PC-9 (cell line): ENCODE data around the gene TRAF3IP1. TPM values are rescaled to one million over a fixed set of nuclear protein-coding genes. Genes with fewer than 3 reads are reported as not detected.

Experiments used
- BruUV-seq: library from RNA; stranded (reverse); fragments of 400-500 nt; replicated peaks from 2 replicates; lab custom pipeline; 2021; lab: Mats Ljungman, UMichigan
- CTCF ChIA-PET: fragments of 300-600 bp; sonication (Branson Sonifier 250); formaldehyde crosslinking; loops from one replicate; lab custom pipeline; 2022; ENCODE audit warnings: antibody characterized with exemption; lab: Charles Lee
- POLR2A ChIA-PET: fragments of 300-600 bp; sonication (Branson Sonifier 250); formaldehyde crosslinking; loops from one replicate; lab custom pipeline; 2022; ENCODE audit warnings: antibody characterized with exemption; ENCODE audit not compliant: unreplicated experiment; lab: Charles Lee
- DNase-seq, 2 experiments: peaks; one replicate each; pipeline versions ENCODE4 v3.0.0 to v3.0.0-alpha.2; 2015 to 2022; ENCODE audit warnings: mixed read lengths in 1 of 2
- H2AFZ ChIP-seq: fragments of 200-600 bp; sonication (generic); 2 replicates; pipeline ENCODE4 v1.8.1; 2017; ENCODE audit warnings: antibody characterized with exemption
- H3F3A ChIP-seq: fragments of 200-600 bp; sonication (generic); 2 replicates; pipeline ENCODE4 v1.8.1; 2017; ENCODE audit warnings: antibody characterized with exemption, mild to moderate bottlenecking, low read depth; ENCODE audit not compliant: insufficient read depth
- H3K27ac ChIP-seq: fragments of 200-600 bp; sonication (generic); 2 replicates; pipeline ENCODE4 v1.6.1; 2016; ENCODE audit warnings: mixed run types
- H3K27me3 ChIP-seq: fragments of 200-600 bp; sonication (generic); 2 replicates; pipeline ENCODE4 v1.6.1; 2016; ENCODE audit warnings: low read depth, mixed run types; ENCODE audit not compliant: insufficient read depth
- H3K36me3 ChIP-seq: fragments of 200-600 bp; sonication (generic); 2 replicates; pipeline ENCODE4 v1.6.1; 2016; ENCODE audit warnings: low read depth, mixed run types
- H3K4me1 ChIP-seq: fragments of 200-600 bp; sonication (generic); replicated peaks from 2 replicates; pipeline ENCODE4 v1.6.1; 2016; ENCODE audit warnings: mixed run types; ENCODE audit not compliant: insufficient read depth
- H3K4me2 ChIP-seq: fragments of 200-600 bp; sonication (generic); 2 replicates; pipeline ENCODE4 v1.6.1; 2017; ENCODE audit warnings: mixed run types
- H3K4me3 ChIP-seq: fragments of 200-600 bp; sonication (generic); 2 replicates; pipeline ENCODE4 v1.6.1; 2016; ENCODE audit warnings: mixed run types
- H3K79me2 ChIP-seq: fragments of 200-600 bp; sonication (generic); 2 replicates; pipeline ENCODE4 v1.6.1; 2017; ENCODE audit warnings: low read depth, mixed run types
- H3K9me2 ChIP-seq: fragments of 200-600 bp; sonication (generic); 2 replicates; pipeline ENCODE4 v1.8.1; 2017; ENCODE audit warnings: mild to moderate bottlenecking; ENCODE audit not compliant: insufficient read depth
- H3K9me3 ChIP-seq: fragments of 200-600 bp; sonication (generic); 2 replicates; pipeline ENCODE4 v1.8.1; 2016; ENCODE audit warnings: low read depth; ENCODE audit not compliant: insufficient read depth
- H4K20me1 ChIP-seq: fragments of 200-600 bp; sonication (generic); 2 replicates; pipeline ENCODE4 v1.8.1; 2017; ENCODE audit not compliant: insufficient read depth
- EZH2 ChIP-seq: fragments of 200-600 bp; sonication (generic); IDR thresholded peaks from 2 replicates; pipeline ENCODE4 v1.8.0; 2017; ENCODE audit warnings: antibody characterized with exemption, low read depth
- intact Hi-C: fragments of 100-400 bp; cut with micrococcal nuclease; formaldehyde crosslinking; loops from one replicate; pipeline ENCODE4 v1.10.0; 2022; ENCODE audit not compliant: unreplicated experiment
- total RNA-seq: library from RNA; stranded (reverse); gene quantifications from 2 replicates; pipeline ENCODE4 v1.2.3, GENCODE V29; 2021
- TF ChIP-seq, protein P1 (sequence below): fragments of 200-600 bp; sonication (generic); conservative IDR thresholded peaks from 2 replicates; pipeline ENCODE4 v1.6.1; 2017; ENCODE audit warnings: mixed run types, antibody characterized with exemption, mild to moderate bottlenecking, moderate library complexity

Gene TRAF3IP1
- total RNA-seq, 1 experiment from 2014 or later, result 51.7 TPM

DNA sequence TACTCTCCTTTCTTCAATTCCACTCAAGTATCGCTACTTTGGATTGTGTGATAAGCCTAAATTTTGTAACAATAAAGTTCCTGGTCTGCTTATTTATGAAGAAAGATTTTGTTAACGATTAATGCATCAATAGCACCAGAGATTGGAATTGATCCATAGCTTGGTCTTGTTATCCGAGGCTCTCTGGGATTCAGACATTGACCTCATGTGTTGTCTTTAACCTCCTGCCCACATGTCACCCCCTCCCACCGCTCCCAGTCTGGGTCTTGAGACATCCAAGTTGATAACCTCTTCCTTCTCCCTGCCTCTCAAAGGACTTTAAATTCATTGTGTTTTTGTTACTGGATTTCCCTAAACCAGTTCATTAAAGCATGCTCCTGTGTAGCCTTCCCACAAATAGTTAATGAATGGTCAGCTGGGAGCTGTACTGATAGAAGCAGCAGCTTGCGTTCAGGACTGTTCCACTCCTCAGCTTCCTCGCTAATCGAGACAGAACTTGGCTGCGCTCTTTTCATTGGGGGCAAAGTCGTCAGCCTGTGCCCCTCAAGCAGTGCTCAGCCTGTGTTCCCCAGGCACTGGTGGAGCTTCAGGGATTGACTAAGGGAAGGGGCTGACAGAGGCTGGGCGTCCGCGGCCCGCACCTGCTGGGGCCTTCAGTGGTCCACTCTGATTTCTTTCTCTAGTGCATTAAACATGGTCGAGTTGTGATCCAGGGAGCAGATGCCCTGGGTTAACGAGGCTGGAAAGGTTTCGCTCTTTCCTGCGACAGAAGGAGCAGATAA is 125.3 kb downstream of the TRAF3IP1 start:
- Histone ChIP-seq H3K27ac (no peak overlapping the region), H3K79me2 (peaks cover 16% of the 10 kb centered on the region), H2AFZ (no peak overlapping the region), H3K27me3 (no peaks in the 10 kb centered on the region), H3K4me2 (no peak overlapping the region), H3K4me1 (no peaks in the 10 kb centered on the region), H4K20me1 (peaks cover 46% of the 10 kb centered on the region), H3K9me2 (no peaks in the 10 kb centered on the region), H3K9me3 (no peaks in the 10 kb centered on the region), H3K36me3 (peaks cover 29% of the 10 kb centered on the region), H3K4me3 (no peak overlapping the region), H3F3A (no peaks in the 10 kb centered on the region)
- POLR2A ChIA-PET, result no interaction called here
- TF ChIP-seq, protein P1, sequence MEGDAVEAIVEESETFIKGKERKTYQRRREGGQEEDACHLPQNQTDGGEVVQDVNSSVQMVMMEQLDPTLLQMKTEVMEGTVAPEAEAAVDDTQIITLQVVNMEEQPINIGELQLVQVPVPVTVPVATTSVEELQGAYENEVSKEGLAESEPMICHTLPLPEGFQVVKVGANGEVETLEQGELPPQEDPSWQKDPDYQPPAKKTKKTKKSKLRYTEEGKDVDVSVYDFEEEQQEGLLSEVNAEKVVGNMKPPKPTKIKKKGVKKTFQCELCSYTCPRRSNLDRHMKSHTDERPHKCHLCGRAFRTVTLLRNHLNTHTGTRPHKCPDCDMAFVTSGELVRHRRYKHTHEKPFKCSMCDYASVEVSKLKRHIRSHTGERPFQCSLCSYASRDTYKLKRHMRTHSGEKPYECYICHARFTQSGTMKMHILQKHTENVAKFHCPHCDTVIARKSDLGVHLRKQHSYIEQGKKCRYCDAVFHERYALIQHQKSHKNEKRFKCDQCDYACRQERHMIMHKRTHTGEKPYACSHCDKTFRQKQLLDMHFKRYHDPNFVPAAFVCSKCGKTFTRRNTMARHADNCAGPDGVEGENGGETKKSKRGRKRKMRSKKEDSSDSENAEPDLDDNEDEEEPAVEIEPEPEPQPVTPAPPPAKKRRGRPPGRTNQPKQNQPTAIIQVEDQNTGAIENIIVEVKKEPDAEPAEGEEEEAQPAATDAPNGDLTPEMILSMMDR, result no peak
- no peak for TF ChIP-seq EZH2
- intact Hi-C loops, result no loop called here
- BruUV-seq, result no TSS peak
- CTCF ChIA-PET, result no interaction called here
- DNase-seq, result no peak

DNA sequence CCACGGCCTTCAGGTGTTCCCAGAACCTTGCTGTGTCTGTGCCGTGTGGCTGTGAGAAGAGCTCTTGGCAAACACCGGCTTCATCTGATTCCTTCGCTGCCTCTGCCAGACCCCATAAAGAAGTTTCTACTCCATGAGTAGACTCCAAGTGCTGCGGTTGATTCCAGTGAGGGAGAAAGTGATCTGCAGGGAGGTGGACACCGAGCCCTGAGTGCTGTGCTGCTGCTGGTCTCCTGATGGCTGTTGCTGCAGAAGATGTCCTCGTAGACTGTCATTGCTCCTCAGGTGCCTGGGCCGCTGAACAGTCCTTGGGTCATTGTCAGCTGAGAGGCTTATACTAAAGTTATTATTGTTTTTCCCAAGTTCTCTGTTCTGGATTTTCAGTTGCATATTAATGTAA is 126.1 kb downstream of the TRAF3IP1 start:
- H2AFZ ChIP-seq, result no peak overlapping the region
- DNase-seq, result no peak
- no peaks in the 10 kb centered on the region for H3F3A ChIP-seq
- H3K4me1 ChIP-seq, result no peaks in the 10 kb centered on the region
- peaks cover 29% of the 10 kb centered on the region for H3K36me3 ChIP-seq
- no peaks in the 10 kb centered on the region for H3K9me2 ChIP-seq
- ChIA-PET POLR2A (no interaction called here), CTCF (no interaction called here)
- intact Hi-C loops, result no loop called here
- no peaks in the 10 kb centered on the region for H3K9me3 ChIP-seq
- TF ChIP-seq, protein P1, result no peak
- TF ChIP-seq EZH2, result no peak
- H3K4me2 ChIP-seq, result no peak overlapping the region
- no TSS peak for BruUV-seq
- H3K27me3 ChIP-seq, result no peaks in the 10 kb centered on the region
- peaks cover 10% of the 10 kb centered on the region for H3K79me2 ChIP-seq
- no peak overlapping the region for H3K27ac ChIP-seq
- H3K4me3 ChIP-seq, result no peak overlapping the region
- H4K20me1 ChIP-seq, result peaks cover 51% of the 10 kb centered on the region

DNA sequence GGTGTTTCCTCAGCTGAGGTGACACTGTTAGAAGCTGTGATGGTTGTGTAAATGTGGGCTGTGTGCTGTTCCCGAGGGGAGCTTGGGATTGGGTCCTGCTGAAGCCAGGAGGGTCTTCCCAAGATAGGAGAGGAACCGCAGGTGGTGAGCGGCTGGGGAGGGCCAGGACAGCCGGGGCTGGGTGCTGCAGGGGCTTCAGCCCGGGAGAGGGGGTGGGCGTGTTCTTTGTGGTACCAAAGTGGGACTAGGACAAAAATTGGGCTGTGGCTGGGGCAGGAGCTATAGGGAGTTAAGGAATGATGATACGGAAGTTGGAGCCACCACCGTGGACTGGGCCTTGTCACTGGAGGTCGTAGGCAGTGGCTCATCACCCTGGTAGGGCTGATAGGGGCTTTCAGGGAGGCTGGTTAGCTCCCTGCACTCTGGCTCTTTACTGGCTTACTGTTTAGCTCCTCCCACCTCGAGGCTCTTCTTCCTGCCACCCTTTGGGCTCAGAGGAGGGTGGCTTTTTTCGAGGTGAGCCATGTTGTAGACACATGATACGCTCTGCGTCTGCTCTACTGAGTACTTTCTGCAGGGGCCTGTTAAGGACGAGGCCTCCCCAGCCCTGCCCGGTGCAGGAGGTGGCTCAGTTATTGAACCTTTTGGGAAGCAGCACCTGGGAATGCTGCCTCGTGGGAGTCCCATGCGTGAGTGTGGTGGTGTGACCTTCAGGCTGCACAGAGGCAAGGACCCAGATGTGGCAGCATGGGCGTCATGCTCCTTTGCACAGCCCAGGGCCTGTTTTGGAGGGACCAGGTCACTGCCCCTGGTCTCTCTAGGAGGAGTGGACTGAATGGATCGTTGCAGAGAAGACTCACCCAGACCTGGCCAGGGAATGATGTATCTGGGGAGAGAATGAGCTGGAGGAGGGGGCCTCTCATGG is 128.0 kb downstream of the TRAF3IP1 start:
- H3K4me1 ChIP-seq, result no peaks in the 10 kb centered on the region
- H3K36me3 ChIP-seq, result peaks cover 29% of the 10 kb centered on the region
- H3K27me3 ChIP-seq, result no peaks in the 10 kb centered on the region
- CTCF ChIA-PET, result no interaction called here
- H3K9me3 ChIP-seq, result no peaks in the 10 kb centered on the region
- no peak overlapping the region for H3K27ac ChIP-seq
- H3K9me2 ChIP-seq, result no peaks in the 10 kb centered on the region
- peaks cover 40% of the 10 kb centered on the region for H4K20me1 ChIP-seq
- H3K4me2 ChIP-seq, result no peak overlapping the region
- POLR2A ChIA-PET, result no interaction called here
- no peak for TF ChIP-seq EZH2
- TF ChIP-seq, protein P1, result no peak
- intact Hi-C loops, result no loop called here
- H2AFZ ChIP-seq, result no peak overlapping the region
- no TSS peak for BruUV-seq
- H3F3A ChIP-seq, result peaks cover 6% of the 10 kb centered on the region; the same call in 1 of the 2 replicates
- H3K4me3 ChIP-seq, result no peak overlapping the region
- no peak for DNase-seq
- H3K79me2 ChIP-seq, result no peaks in the 10 kb centered on the region
